Glutamatergic neuron (in vitro differentiated cells): ENCODE results near the gene RARB. TPM values are rescaled to one million over a fixed set of nuclear protein-coding genes. Genes with fewer than 3 reads are reported as not detected.

Experiments
- DNase-seq: peaks from one replicate; pipeline ENCODE4 v3.0.0; 2022
- H3K27ac Mint-ChIP-seq: one replicate; pipeline ENCODE4 v1.8.0; 2020; ENCODE audit warnings: mild to moderate bottlenecking, mixed read lengths, inconsistent platforms; ENCODE audit not compliant: unreplicated experiment
- H3K27me3 Mint-ChIP-seq: one replicate; pipeline ENCODE4 v1.8.0; 2020; ENCODE audit warnings: mild to moderate bottlenecking, moderate library complexity, mixed read lengths, inconsistent platforms; ENCODE audit not compliant: unreplicated experiment
- H3K36me3 Mint-ChIP-seq: one replicate; pipeline ENCODE4 v1.8.0; 2020; ENCODE audit warnings: mild to moderate bottlenecking, mixed read lengths, inconsistent platforms; ENCODE audit not compliant: unreplicated experiment
- H3K4me1 Mint-ChIP-seq: one replicate; pipeline ENCODE4 v1.8.0; 2020; ENCODE audit warnings: mild to moderate bottlenecking, low read depth, mixed read lengths, inconsistent platforms; ENCODE audit not compliant: unreplicated experiment
- H3K4me3 Mint-ChIP-seq: one replicate; pipeline ENCODE4 v1.8.0; 2020; ENCODE audit warnings: mild to moderate bottlenecking, mixed read lengths, inconsistent platforms; ENCODE audit not compliant: unreplicated experiment
- H3K9me3 Mint-ChIP-seq: one replicate; pipeline ENCODE4 v1.8.0; 2020; ENCODE audit warnings: mild to moderate bottlenecking, moderate library complexity, mixed read lengths, inconsistent platforms; ENCODE audit not compliant: unreplicated experiment
- total RNA-seq: library from RNA; stranded (reverse); fragmentation: NEBNext Ultra II Directional; extraction: Animal tissue kit (Norgen Biotek cat#: 25700); gene quantifications from one replicate; pipeline ENCODE4 v1.2.1, GENCODE V29; 2021; ENCODE audit not compliant: unreplicated experiment
- TF ChIP-seq, protein P1 (sequence below): fragments of 200-600 bp; sonication (generic); IDR thresholded peaks from one replicate; pipeline ENCODE4 v1.5.0; 2021; ENCODE audit not compliant: partially characterized antibody, unreplicated experiment

The RARB gene
- total RNA-seq, 1 donor from 2014 or later = 1.2 TPM

DNA sequence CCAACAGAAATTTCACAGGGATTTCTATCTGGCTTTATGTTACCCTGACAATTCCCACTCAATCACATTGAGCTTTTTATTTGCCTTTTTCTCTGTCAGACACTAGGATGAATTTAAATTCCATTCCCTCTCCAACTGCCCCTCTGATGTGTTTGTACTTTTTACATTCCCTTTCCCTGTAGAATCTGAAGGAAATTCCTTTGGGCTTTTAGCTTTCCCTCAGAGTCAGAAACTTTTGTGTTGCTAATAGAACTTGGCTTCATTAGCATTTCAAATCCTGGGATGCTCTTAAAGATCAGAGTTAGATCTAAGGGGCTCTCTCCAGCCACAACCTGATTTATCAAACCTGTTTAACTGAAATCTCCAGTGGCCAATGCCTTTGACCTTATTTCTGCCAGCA is 7.9 kb upstream of the RARB start:
- Mint-ChIP-seq H3K27ac (no peak overlapping the region), H3K9me3 (peaks cover 8% of the 10 kb centered on the region), H3K27me3 (peaks cover 3% of the 10 kb centered on the region), H3K36me3 (peaks cover 8% of the 10 kb centered on the region), H3K4me3 (no peak overlapping the region), H3K4me1 (peaks cover 2% of the 10 kb centered on the region)
- DNase-seq = no peak
- TF ChIP-seq, protein P1, sequence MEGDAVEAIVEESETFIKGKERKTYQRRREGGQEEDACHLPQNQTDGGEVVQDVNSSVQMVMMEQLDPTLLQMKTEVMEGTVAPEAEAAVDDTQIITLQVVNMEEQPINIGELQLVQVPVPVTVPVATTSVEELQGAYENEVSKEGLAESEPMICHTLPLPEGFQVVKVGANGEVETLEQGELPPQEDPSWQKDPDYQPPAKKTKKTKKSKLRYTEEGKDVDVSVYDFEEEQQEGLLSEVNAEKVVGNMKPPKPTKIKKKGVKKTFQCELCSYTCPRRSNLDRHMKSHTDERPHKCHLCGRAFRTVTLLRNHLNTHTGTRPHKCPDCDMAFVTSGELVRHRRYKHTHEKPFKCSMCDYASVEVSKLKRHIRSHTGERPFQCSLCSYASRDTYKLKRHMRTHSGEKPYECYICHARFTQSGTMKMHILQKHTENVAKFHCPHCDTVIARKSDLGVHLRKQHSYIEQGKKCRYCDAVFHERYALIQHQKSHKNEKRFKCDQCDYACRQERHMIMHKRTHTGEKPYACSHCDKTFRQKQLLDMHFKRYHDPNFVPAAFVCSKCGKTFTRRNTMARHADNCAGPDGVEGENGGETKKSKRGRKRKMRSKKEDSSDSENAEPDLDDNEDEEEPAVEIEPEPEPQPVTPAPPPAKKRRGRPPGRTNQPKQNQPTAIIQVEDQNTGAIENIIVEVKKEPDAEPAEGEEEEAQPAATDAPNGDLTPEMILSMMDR = no peak

- peaks cover 2% of the 10 kb centered on the region for H3K4me1 Mint-ChIP-seq
- peaks cover 8% of the 10 kb centered on the region for H3K36me3 Mint-ChIP-seq
- H3K9me3 Mint-ChIP-seq = peaks cover 8% of the 10 kb centered on the region
- no peak overlapping the region for H3K27ac Mint-ChIP-seq
- no peak for DNase-seq
- H3K27me3 Mint-ChIP-seq = peaks cover 3% of the 10 kb centered on the region
- H3K4me3 Mint-ChIP-seq = no peak overlapping the region
- TF ChIP-seq, protein P1 = no peak
Measured at GRCh38 chr3:25420885-25421284, 7.2 kb upstream of the RARB start.

GRCh38 chr3:25421747-25422146 is 6.3 kb upstream of the RARB start:
- H3K4me3 Mint-ChIP-seq = no peak overlapping the region
- peaks cover 8% of the 10 kb centered on the region for H3K9me3 Mint-ChIP-seq
- peaks cover 3% of the 10 kb centered on the region for H3K27me3 Mint-ChIP-seq
- H3K4me1 Mint-ChIP-seq = peaks cover 2% of the 10 kb centered on the region
- TF ChIP-seq, protein P1 = no peak
- H3K36me3 Mint-ChIP-seq = peaks cover 8% of the 10 kb centered on the region
- no peak for DNase-seq
- H3K27ac Mint-ChIP-seq = no peak overlapping the region

DNA sequence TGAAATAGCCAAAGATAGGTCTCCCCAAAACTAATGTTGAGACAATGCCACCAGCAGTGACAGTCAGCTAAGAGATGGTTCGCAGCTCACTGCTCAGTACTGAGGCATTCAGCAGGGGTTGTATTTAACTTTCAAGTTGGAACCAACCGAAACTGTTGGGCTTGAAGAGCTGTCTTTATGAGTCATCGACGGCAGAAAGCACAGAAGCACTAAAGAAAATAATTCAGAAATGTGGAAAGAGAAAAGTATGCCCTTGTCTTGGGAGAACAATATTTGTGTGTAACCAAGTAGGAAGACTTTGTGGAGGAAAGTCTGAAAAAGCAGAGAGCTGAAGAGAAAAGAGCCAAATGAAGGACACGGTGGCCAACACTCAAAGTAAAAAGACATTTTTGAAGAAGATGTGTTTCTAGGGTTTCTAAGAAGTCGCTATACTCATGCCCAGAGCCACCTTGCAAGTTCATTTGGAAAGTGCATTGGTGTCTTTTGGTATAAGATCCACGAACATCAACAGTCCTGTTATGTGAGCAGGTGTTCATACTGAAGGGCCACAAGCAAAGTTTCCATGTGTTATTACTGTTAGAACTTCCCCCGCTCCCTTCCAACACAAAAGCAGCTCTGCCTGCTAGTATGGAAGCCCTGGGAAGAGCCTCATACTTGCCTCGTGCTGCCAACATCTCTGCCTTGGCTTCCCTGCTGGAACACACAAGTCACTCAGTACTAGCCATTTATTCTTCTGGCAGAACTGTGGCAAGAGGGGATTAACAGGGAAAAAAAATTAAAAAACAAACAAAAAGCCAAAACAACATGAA is 4.1 kb upstream of the RARB start:
- H3K27ac Mint-ChIP-seq = no peak overlapping the region

GRCh38 chr3:25424614-25425013 is 3.4 kb upstream of the RARB start:
- no peak for DNase-seq
- Mint-ChIP-seq H3K27me3 (peaks cover 8% of the 10 kb centered on the region), H3K27ac (no peak overlapping the region), H3K4me3 (no peak overlapping the region), H3K4me1 (peaks cover 7% of the 10 kb centered on the region), H3K9me3 (no peaks in the 10 kb centered on the region), H3K36me3 (no peaks in the 10 kb centered on the region)
- TF ChIP-seq, protein P1 = no peak

More for the DNA sequence above, 4.1 kb upstream of the RARB start:
- H3K27me3 Mint-ChIP-seq = peaks cover 8% of the 10 kb centered on the region
- no peaks in the 10 kb centered on the region for H3K9me3 Mint-ChIP-seq
- TF ChIP-seq, protein P1 = no peak
- DNase-seq = no peak
- H3K4me1 Mint-ChIP-seq = peaks cover 7% of the 10 kb centered on the region
- H3K36me3 Mint-ChIP-seq = no peaks in the 10 kb centered on the region
- H3K4me3 Mint-ChIP-seq = no peak overlapping the region
